NCI-H82 (cell line): ENCODE data around the gene NRG3.

Source experiments
- DNase-seq: peaks from one replicate; lab custom pipeline; 2025; lab: John Stamatoyannopoulos, UW

NRG3 gene

GRCh38 chr10:81884856-81885255, 9.9 kb downstream of the NRG3 start:
- no peak for DNase-seq

GRCh38 chr10:81885491-81885890, 10.5 kb downstream of the NRG3 start:
- DNase-seq: no peak

DNA sequence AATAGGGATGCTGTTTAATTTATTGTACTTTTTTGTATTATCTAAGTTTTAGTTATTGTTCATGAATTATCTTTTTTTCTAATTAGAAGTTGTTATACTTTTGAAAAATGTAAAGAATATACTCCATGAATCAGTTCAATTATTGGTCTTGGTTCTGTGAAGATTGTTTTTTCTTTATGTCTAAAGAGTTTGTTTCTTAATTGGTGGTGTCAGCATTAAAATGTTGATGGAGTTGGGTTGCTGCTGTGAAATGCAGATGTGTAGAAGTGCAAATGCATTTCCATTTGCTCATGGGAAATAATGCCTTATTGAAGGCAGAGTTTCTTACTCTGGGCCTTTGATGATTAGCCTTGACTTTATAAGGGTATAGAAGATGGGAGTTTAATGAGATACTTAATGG, 11.9 kb downstream of the NRG3 start:
- no peak for DNase-seq

- DNase-seq: no peak
Observed at GRCh38 chr10:81889181-81889769, 14.3 kb downstream of the NRG3 start.

- DNase-seq: no peak
Observed at GRCh38 chr10:81894616-81895015, 19.6 kb downstream of the NRG3 start.

- DNase-seq: no peak
Observed at GRCh38 chr10:81898518-81898917, 23.5 kb downstream of the NRG3 start.

DNA sequence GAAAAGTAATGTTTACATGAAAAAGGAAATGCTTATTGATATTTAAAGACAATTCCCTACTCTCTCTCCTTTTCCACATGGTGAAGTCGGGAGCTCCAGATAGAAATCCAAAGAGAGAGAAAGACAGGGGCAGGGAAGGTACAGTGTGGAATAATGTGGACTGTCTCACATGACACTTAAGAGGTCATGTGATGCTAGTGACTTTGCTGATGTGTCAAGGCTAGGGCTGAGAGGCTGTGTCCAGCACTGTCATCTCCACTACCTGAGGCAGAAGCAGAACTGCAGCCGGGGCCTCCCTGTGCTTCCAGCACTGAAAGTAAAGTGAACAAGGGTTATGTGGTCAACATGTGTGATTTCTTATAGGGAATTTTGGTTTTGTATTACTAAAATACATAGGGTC, 26.0 kb downstream of the NRG3 start:
- DNase-seq: no peak

GRCh38 chr10:81903472-81903871, 28.5 kb downstream of the NRG3 start:
- DNase-seq: no peak

GRCh38 chr10:81905161-81905560, 30.2 kb downstream of the NRG3 start:
- no peak for DNase-seq

DNA sequence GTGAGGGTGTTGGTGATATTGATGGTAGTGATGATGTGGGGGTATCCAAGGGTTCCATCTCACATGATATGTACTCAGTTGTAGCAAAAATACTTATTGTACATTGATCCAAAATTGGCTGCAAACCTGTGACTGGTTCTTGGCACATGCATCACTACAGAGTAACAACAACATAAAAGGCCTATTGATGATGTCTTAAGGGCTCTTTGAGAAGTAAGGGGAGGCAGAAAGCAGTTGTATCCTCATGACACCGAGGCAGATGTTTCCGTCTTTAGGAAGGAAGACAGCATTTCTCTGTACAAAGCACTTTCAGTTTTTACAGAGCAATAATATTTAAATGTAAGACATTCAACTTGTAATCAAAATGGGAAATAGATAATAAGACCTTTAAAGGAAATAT, 34.5 kb downstream of the NRG3 start:
- DNase-seq: no peak

DNA sequence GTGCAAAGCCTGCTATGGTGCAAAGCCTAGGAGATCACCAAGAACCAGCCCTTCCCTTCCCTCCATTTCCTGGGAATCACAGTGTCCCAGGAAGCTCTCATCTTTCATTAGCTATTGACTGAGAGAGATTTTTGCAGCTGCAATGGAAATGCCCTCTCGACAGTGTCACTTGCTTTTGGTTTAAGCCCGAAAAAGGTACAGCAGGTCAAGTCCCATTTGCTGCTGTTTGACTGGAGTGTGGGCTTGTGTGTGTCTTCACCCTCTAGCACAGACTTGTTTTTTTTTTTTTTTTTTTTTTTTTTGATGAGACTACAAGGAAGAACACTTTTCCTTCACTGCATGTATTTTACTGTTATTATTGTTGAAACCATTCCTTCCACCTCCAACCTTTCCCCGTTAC, 36.3 kb downstream of the NRG3 start:
- no peak for DNase-seq

DNA sequence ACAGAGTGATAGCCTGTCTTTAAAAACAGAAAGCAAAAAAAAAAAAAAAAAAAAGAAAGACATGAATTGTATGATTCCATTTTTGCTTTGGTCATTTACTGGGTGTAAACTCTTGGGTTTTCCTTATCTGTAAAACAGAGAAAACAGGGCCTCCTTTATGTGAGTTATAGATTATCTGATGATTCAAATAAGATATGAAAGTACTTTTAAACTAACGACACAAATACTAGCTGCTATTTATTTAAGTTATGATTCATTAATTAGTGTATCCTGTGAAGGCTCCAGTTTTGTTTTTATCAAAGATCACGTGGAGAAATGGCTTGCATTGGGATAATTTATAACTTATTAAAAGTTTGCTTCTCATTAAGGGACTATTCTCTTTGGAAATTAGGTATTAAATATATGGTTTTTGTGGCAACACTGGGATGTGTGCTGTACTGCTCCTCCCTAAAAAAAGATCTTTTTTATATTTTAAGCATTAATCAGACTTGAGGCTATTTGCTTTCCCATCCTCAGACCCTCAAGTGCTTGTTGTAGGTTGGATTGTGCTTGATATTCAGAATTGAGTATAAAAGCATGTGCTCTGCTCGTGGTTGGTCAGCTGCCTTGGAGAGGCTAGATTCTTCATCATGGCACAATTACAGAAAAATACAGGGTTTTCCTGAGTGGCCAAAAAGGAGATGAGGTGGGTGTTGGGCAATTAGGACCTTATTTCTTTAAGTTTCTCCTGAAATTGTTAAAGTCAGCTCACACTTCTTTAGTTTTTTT, 39.9 kb downstream of the NRG3 start:
- DNase-seq: no peak

DNA sequence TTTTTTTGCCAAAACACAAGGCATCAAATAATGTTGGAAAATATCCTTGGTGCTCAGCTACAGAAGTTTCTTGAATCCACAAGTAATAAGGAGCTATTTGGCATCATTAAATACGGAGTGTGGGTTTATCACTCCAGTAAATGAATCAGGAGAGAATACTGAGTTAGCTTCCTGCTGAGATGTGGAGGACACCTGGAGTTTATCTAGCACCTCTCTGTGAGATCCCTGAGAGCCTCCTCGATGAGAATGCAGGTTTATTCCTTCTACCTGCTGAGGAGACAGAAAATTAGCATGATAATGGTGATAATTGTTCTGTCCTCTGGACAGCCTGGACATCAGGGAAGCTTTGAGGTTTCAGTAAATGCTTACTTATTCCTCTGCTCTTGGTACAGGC, 40.5 kb downstream of the NRG3 start:
- DNase-seq: no peak

GRCh38 chr10:81917666-81918065, 42.7 kb downstream of the NRG3 start:
- no peak for DNase-seq

- DNase-seq: no peak
Observed at GRCh38 chr10:81918766-81919165, 43.8 kb downstream of the NRG3 start.

DNA sequence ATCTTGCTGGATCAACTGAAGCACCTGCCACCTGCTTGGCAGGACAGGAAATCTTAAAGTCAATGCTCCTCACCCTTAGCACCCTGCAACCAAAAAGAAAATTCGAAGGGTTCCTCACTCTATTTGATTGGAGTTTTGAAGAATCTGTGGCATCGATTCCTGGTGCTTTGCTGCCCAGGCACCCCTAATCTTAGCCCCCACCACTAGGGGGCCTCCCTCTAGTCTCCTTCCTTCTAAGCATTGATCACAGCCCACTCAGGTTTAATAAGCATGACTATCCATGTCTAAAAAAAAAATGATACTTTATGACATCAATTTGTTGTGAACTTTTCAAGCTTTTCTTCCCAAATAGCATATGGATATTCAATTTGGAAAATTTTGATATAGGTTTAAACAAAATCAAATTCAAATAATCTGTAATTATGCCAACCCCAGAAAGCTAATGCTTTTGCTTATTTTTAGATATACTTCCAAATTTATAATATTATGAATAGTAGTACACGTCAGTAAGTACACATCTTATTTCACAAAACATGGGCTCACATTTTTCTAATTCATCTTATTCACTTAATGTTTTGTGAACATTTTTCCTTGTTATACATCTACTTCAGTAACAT, 45.3 kb downstream of the NRG3 start:
- DNase-seq: peak; percentile 56

DNA sequence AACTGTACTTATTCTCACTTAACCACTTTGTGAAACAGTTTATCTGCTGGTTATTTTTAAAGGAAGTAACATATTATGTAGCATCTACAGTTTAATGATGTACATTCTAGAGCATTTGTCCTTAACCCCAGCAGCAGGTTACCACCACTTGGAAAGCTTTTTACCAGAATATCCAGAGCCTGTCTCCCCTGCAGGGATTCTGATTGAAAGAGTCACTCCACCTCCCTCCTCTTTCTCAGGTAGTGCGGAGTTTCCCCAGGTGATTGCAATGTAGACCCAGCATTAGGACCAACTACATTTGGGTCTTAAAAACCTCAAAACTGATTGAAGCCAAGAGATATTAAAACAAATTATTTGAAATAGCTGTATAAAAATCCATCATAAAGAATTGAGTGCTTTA, 53.1 kb downstream of the NRG3 start:
- DNase-seq: no peak

DNA sequence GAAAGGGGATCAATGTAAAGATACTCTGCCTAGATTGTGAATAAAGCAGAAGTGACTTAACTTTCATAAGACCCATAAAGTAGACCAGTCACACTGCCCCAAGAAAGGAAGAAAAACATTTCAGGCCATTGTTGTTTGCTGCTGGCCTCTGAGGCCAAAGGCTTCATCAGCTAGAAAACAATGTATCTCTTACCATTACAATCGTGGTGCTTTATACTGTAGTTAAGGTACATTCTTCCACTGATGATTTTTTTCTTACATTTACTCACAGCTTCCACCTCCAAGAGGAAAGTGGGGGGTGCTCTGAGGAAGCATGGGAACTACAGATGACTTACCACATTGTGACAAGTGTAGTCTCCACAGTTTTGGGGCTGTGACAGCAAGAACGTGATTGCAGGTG, 68.6 kb downstream of the NRG3 start:
- no peak for DNase-seq

DNA sequence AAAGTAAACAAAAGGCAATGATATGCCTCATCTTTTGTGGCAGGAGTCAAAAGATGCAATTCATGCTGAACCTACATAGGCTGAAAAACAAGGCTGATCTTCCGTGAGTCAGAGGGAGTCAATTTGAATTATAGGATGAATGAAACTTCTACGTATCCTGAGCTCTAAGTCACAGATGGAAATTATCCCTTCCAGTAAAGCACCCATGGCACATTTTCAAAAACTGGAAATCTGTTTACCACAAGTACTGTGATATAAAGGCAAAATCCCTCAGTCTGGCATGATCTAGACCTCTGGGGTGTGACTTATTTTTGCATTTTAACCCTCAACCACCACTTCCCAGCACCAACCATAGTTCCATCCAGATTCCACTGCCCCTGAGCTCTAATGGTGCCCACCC, 69.6 kb downstream of the NRG3 start:
- DNase-seq: no peak

DNA sequence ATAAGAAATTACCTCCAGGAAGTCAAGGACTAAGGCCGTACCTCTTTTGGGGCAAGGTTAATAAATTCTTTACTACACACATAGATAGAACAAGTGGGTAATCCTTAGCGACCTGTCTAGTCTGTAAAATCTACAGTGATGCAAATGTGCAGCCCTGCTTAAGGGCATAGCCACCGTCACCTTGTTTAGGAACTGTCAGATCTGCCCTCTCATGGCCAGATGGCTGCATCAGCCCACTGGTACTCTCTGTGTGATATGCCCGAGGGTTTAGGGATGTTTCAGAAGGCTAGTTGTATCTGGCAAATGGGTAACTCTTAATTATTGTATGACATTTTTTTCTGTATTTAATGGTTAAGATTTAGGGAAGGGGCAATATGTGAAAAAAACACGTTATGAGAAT, 74.3 kb downstream of the NRG3 start:
- no peak for DNase-seq

DNA sequence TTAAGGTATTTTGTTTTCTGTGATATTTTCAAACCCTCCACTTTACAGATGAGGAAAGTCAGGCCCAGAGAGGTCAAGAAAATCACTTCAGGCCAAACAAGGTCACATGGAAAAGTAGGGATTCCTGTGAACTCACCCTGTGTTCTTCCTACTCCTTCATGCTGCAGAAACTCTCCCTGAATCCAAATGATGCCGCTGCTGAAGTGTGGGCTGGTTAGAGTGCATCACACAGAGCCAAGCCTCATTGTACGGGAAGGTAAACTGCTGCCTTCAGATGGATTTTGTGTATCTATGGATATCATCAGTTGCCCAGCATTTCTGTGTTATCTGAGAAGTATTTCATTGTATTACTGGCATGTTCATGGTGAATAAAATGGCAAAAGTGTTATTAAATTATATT, 75.4 kb downstream of the NRG3 start:
- no peak for DNase-seq

GRCh38 chr10:81953420-81953819, 78.4 kb downstream of the NRG3 start:
- no peak for DNase-seq

- no peak for DNase-seq
Observed at GRCh38 chr10:81957976-81958375, 83.0 kb downstream of the NRG3 start.

GRCh38 chr10:81959016-81959415, 84.0 kb downstream of the NRG3 start:
- DNase-seq: no peak
